Kidney (tissue), 14 donors: ENCODE data around the gene IL10RA. TPM values are rescaled to one million over a fixed set of nuclear protein-coding genes. Genes with fewer than 3 reads are reported as not detected.

Experiments
- DNase-seq, 5 donors: peaks; one replicate each; pipeline ENCODE4 v3.0.0-alpha.2; 2013 to 2020
- FAIRE-seq: peaks from 2 replicates; lab custom pipeline; 2012; peaks lifted over from hg19 to GRCh38; lab: Jason Lieb, UNC
- H3K27ac ChIP-seq, 2 donors: one replicate each; pipeline ENCODE4 v1.7.0; 2013; ENCODE audit warnings: low read depth in 2 of 2, low read length in 2 of 2, inconsistent platforms in 1 of 2
- H3K27me3 ChIP-seq: one replicate; pipeline ENCODE4 v1.7.1; 2013; ENCODE audit warnings: low read length, inconsistent platforms; ENCODE audit not compliant: control insufficient read depth, insufficient read depth
- H3K36me3 ChIP-seq, 3 donors: one replicate each; pipeline versions ENCODE4 v1.7.0 to v1.7.1; 2013; ENCODE audit warnings: low read length in 3 of 3, control low read depth in 1 of 3, inconsistent platforms in 1 of 3; ENCODE audit not compliant: insufficient read depth in 3 of 3, control insufficient read depth in 2 of 3
- H3K4me1 ChIP-seq, 3 donors: one replicate each; pipeline versions ENCODE4 v1.7.0 to v1.7.1; 2013; ENCODE audit warnings: low read length in 3 of 3, inconsistent platforms in 1 of 3, low read depth in 1 of 3; ENCODE audit not compliant: control insufficient read depth in 2 of 3, insufficient read depth in 2 of 3
- H3K4me3 ChIP-seq, 3 donors: one replicate each; pipeline versions ENCODE4 v1.7.0 to v1.8.1; 2013; ENCODE audit warnings: low read length in 3 of 3, control low read depth in 1 of 3, inconsistent platforms in 1 of 3
- H3K9ac ChIP-seq, 3 donors: one replicate each; pipeline versions ENCODE4 v1.7.0 to v1.7.1; 2013; ENCODE audit warnings: low read length in 3 of 3, control low read depth in 1 of 3, inconsistent platforms in 1 of 3
- H3K9me3 ChIP-seq, 3 donors: one replicate each; pipeline versions ENCODE4 v1.7.0 to v1.7.1; 2013; ENCODE audit warnings: low read length in 3 of 3, control low read depth in 1 of 3, inconsistent platforms in 1 of 3; ENCODE audit not compliant: control insufficient read depth in 2 of 3, insufficient read depth in 1 of 3
- CTCF ChIP-seq: IDR thresholded peaks from 3 replicates; pipeline ENCODE4 v1.5.1; 2012; ENCODE audit warnings: mild to moderate bottlenecking, moderate library complexity, borderline replicate concordance; ENCODE audit not compliant: insufficient read depth; ENCODE audit errors: extremely low read depth
- intact Hi-C: fragments of 100-400 bp; cut with DNase I; formaldehyde crosslinking; loops from one replicate; pipeline ENCODE4 v1.11.1; 2022
- polyA plus RNA-seq: library from polyadenylated mRNA; stranded (reverse); fragments of 350-450 nt; fragmentation: Illumina TruSeq; extraction: RNeasy Lipid Tissue Mini Kit (QIAGEN cat#74804); gene quantifications from one replicate; pipeline ENCODE4 v1.2.3, GENCODE V29; 2014; ENCODE audit warnings: low read depth, low replicate concordance; ENCODE audit not compliant: insufficient read depth
- total RNA-seq: library from RNA; stranded (reverse); fragmentation: NEBNext Ultra II Directional; extraction: Animal tissue kit (Norgen Biotek cat#: 25700); gene quantifications from one replicate; pipeline ENCODE4 v1.2.1, GENCODE V29; 2021
- donor health status: control.
- donor health status: control.
- donor health status: control.
- donor health status: control.
- donor health status: control.
- donor health status: DM: yes; HTN: yes; CAD: no.
- donor health status: Normal renal cell carcinoma (clear cell type).

The IL10RA gene
- total and polyA plus RNA-seq, 2 donors from 2014 or later = 1.8 to 37.2 TPM

- Histone ChIP-seq H3K4me3 (no peak overlapping the region), H3K9me3 (peaks cover 0 to 3% (median 0%) of the 10 kb centered on the region in 3 donors), H3K27ac (no peak overlapping the region), H3K9ac (no peak overlapping the region), H3K4me1 (peaks cover 0 to 7% (median 4%) of the 10 kb centered on the region in 3 donors), H3K27me3 (no peaks in the 10 kb centered on the region), H3K36me3 (no peaks in the 10 kb centered on the region)
- no peak for TF ChIP-seq CTCF
- DNase-seq (no peak), FAIRE-seq (no peak)
- intact Hi-C loops = no loop called here
Observed at GRCh38 chr11:117998664-117999353, 12.6 kb downstream of the IL10RA start.

GRCh38 chr11:117999354-117999993 lies 13.3 kb downstream of the IL10RA start:
- no peak overlapping the region for H3K9ac ChIP-seq
- DNase-seq = no peak
- H3K4me3 ChIP-seq = no peak overlapping the region
- no peaks in the 10 kb centered on the region for H3K36me3 ChIP-seq
- intact Hi-C loops = no loop called here
- H3K27ac ChIP-seq = no peak overlapping the region
- no peaks in the 10 kb centered on the region for H3K27me3 ChIP-seq
- H3K9me3 ChIP-seq = peaks cover 0 to 3% (median 0%) of the 10 kb centered on the region in 3 donors
- TF ChIP-seq CTCF = no peak
- no peak for FAIRE-seq
- peaks cover 0 to 3% (median 2%) of the 10 kb centered on the region in 3 donors for H3K4me1 ChIP-seq

DNA sequence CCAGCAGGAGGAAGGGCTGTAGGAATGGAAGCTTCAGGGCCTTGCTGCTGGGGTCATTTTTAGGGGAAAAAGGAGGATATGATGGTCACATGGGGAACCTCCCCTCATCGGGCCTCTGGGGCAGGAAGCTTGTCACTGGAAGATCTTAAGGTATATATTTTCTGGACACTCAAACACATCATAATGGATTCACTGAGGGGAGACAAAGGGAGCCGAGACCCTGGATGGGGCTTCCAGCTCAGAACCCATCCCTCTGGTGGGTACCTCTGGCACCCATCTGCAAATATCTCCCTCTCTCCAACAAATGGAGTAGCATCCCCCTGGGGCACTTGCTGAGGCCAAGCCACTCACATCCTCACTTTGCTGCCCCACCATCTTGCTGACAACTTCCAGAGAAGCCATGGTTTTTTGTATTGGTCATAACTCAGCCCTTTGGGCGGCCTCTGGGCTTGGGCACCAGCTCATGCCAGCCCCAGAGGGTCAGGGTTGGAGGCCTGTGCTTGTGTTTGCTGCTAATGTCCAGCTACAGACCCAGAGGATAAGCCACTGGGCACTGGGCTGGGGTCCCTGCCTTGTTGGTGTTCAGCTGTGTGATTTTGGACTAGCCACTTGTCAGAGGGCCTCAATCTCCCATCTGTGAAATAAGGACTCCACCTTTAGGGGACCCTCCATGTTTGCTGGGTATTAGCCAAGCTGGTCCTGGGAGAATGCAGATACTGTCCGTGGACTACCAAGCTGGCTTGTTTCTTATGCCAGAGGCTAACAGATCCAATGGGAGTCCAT lies 14.1 kb downstream of the IL10RA start:
- Histone ChIP-seq H3K36me3 (no peaks in the 10 kb centered on the region), H3K27ac (no peak overlapping the region), H3K4me1 (no peaks in the 10 kb centered on the region), H3K4me3 (no peak overlapping the region), H3K9me3 (peaks cover 0 to 3% (median 0%) of the 10 kb centered on the region in 3 donors), H3K9ac (no peak overlapping the region), H3K27me3 (no peaks in the 10 kb centered on the region)
- no peak for DNase-seq
- no peak for TF ChIP-seq CTCF
- intact Hi-C loops = no loop called here
- no peak for FAIRE-seq
